Retinal pigment epithelial cell (primary cell): ENCODE results near the gene GMPR2.

Experiments used
- DNase-seq: peaks from one replicate; pipeline ENCODE4 v3.0.0-alpha.2; 2010; ENCODE audit warnings: low read depth
- H3K4me3 ChIP-seq: 2 replicates; pipeline ENCODE4 v1.5.1; 2011; ENCODE audit warnings: mild to moderate bottlenecking, low read length, control low read depth, moderate library complexity
- CTCF ChIP-seq: conservative IDR thresholded peaks from 2 replicates; pipeline ENCODE4 v1.5.1; 2011; ENCODE audit warnings: low read depth, low read length, control low read depth, inconsistent platforms

GMPR2 gene

GRCh38 chr14:24261256-24261968 lies 28.7 kb downstream of the GMPR2 start:
- no peak overlapping the region for H3K4me3 ChIP-seq
- no peak for DNase-seq
- TF ChIP-seq CTCF = no peak

- no peak for DNase-seq
- TF ChIP-seq CTCF = no peak
- no peak overlapping the region for H3K4me3 ChIP-seq
Observed at GRCh38 chr14:24261969-24262327, 29.2 kb downstream of the GMPR2 start.

DNA sequence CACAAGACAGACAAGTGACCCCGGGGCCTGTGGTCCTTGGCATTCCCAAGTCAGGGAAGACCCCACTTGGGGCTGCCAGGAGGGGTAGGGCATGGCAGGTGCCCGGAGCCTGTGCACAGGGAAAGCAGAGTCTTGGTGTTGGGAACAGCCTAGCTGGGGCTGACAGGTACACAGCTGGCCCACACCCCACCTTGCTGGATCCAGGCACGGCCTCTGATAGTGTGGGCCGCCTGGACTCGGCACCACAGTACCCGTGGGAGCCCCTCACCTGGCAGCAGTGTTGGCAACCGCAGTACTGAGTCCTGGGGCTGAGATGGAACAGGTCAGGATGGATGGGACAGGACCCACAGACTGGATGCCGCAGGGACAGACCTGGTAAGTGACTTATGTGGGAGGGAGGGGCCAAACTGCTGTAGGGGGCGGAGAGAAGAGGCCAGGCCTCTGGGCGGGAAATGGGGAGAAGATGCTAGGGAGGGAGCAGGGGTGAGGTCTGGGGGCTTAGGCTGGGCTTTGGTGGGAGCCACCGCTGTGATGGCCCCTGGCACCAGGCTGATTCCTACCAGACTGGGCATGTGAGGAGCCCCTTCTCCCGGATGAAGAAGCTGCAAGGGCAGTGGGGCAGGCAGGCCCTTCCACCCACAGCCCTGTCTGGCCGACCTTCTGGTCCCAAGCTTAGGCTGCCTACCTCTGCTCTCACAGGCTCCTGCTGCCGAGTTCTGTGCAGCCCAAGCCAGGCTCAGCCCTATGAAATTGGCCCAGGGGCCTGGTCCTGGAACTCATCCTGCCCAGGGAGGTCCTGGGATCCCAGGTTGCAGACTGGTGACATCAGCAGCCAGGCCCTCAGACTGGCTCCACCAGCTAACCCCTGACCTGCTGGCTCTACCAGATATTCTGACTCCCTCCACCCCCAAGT lies 30.3 kb downstream of the GMPR2 start, which contains the start of gene TGM1:
TGM1 (minus strand) TSS at position 357 of the 913 bp plus-strand sequence. CDS start 825 bp downstream, outside the sequence.
- TF ChIP-seq CTCF = no peak
- no peak for DNase-seq
- H3K4me3 ChIP-seq = no peak within 1 kb of the TSS

DNA sequence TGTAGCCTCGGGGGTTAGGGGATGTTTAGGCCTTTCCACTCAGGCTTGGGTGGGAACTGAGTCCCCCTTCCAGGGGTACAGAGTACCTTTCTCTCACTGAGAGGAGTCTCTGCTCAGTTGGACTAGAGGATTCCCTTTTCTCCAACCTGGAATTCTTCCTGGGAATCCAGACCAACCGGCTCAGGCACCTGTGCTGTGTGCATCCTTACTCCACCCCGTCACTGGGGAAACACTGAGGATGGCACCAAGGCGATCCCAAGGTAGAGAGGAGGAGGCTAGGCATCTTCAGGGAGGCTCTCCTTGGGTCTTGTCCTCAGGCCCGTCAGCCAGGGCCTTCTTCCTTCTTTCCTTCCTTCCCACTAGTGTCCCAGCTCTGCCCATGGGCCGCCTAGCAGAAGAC lies 31.1 kb downstream of the GMPR2 start:
- TF ChIP-seq CTCF = no peak
- no peak overlapping the region for H3K4me3 ChIP-seq
- no peak for DNase-seq

DNA sequence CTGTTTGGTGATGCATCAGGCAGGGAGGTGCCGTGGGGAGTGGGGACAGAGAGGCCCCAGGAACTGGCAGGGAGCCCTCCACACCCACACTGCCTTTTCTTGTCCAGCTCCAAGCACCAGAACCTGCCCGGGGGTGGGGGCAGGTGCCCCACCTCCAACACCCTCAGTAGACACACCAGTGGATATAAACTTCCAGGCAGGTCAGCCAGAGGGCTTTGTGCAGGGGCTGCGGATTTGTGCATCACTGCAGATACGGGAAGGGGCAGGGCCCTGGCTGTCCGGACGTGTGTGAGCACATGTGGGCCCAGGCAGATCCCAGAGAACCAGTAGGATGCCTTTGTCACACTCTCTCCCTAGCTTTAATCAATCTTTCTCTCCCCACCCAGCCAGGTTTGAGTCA lies 31.6 kb downstream of the GMPR2 start:
- DNase-seq = no peak
- TF ChIP-seq CTCF = no peak
- H3K4me3 ChIP-seq = no peak overlapping the region

DNA sequence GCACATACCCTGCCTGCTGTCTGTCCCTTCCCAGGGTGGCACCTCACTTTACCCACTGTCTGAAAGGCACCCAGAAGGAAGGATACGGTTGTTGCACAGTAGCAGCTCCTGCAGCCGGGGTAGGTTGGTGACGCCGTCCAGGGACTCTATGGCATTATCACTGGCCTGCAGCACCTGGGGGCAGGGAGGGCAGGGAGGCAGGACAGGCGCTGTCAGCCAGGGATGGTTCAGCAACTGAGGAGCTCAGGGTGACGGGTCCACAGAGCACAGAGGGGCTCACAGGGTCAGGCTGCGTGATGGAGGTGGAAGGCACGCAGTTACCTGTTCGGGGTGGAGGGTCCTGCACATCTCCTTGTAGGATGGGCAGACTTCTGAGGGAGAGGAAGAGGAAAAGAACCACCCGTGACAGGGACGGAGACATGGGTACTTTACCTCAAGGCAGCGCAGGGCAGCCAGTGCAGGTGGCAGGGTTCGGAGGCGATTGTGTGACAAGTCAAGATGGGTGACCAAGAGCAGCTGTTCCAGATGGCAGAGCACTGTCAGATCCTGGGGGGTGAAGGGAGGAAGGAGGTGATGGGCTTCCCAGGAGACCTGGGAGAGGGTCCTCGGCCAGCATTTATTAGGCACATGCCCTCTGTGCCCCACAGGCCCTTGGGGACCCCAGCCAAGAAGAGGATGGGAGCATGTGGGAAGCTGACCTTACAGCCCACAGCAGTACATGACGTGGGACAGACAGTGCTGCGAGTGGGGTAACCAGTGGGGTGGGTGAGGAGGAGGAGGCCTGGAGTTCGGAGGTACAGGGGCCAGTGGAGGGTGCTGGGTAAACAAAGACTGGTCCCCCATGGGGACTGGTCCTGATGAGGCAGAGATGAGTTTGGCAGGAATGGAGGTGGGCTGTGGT lies 33.9 kb downstream of the GMPR2 start:
- no peak for DNase-seq
- H3K4me3 ChIP-seq = no peak overlapping the region
- TF ChIP-seq CTCF = no peak
